ENCODE data around the gene PLEKHN1.

DNA sequence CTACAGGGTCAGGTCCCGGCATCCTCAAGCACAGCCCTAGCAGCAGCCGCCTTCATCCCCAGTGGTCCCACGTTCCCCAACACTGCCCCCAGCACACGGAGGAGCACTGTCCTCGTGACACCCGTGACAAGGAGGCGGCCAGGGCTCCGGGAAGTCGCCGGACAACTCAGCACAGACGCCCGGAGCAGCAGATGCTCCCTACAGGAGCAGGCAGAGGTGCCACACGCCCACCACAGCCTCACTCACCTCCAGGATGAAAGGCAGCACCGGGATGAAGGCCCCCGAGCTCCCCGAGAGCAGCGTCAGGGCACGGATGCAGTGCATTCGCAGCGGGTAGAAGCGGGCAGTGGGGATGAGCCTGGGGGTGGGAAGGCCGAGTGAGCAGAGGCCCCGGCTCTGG lies 15.4 kb upstream of the PLEKHN1 start:
- TF ChIP-seq TAF1 (IDR thresholded peaks at IDR 0.05; ENCODE audit: low read depth, low read length) (no peak), POLR2A (IDR thresholded peaks at IDR 0.05; ENCODE audit: low read depth, low read length) (no peak)
